HepG2 (cell line): ENCODE data around the gene CDC14B. TPM values are rescaled to one million over a fixed set of nuclear protein-coding genes. Genes with fewer than 3 reads are reported as not detected.

Source experiments
- ATF7-NPFF ChIP-seq: sonication (generic); formaldehyde crosslinking; IDR thresholded peaks from 2 replicates; pipeline ENCODE4 v1.8.1; 2023; ENCODE audit warnings: mild to moderate bottlenecking, low read depth, missing genetic modification reagents, moderate library complexity
- GLMP ChIP-seq: sonication (generic); formaldehyde crosslinking; IDR thresholded peaks from 2 replicates; pipeline ENCODE4 v1.9.0; 2021; ENCODE audit warnings: missing genetic modification reagents, mild to moderate bottlenecking, borderline replicate concordance
- MBD4 ChIP-seq: IDR thresholded peaks from 2 replicates; pipeline ENCODE4 v1.6.1; 2012; ENCODE audit warnings: low read length, inconsistent platforms, borderline replicate concordance
- NPAS2 ChIP-seq: sonication (generic); formaldehyde crosslinking; IDR thresholded peaks from 2 replicates; pipeline ENCODE4 v1.8.0; 2022; ENCODE audit warnings: mild to moderate bottlenecking, missing genetic modification reagents, borderline replicate concordance
- NR3C1 ChIP-seq: sonication (generic); formaldehyde crosslinking; IDR thresholded peaks from 2 replicates; pipeline ENCODE4 v1.4.0; 2020; ENCODE audit warnings: missing genetic modification reagents
- RARA ChIP-seq: IDR thresholded peaks from 2 replicates; pipeline ENCODE4 v1.6.1; 2016; ENCODE audit warnings: missing genetic modification reagents, missing compliant biosample characterization
- SNAI1 ChIP-seq: sonication (generic); formaldehyde crosslinking; IDR thresholded peaks from 2 replicates; pipeline ENCODE4 v1.5.0; 2020; ENCODE audit warnings: mild to moderate bottlenecking, missing genetic modification reagents, borderline replicate concordance
- ZNF318 ChIP-seq: sonication (generic); formaldehyde crosslinking; IDR thresholded peaks from 2 replicates; pipeline ENCODE4 v1.4.0; 2020; ENCODE audit warnings: mild to moderate bottlenecking, missing genetic modification reagents
- ZNF512B ChIP-seq: sonication (generic); formaldehyde crosslinking; IDR thresholded peaks from 2 replicates; pipeline ENCODE4 v1.5.1; 2020; ENCODE audit warnings: missing genetic modification reagents, mild to moderate bottlenecking, borderline replicate concordance
- ZNF558 ChIP-seq: sonication (generic); formaldehyde crosslinking; IDR thresholded peaks from 2 replicates; pipeline ENCODE4 v1.9.0; 2022; ENCODE audit warnings: mild to moderate bottlenecking, missing genetic modification reagents, borderline replicate concordance
- ZNF619 ChIP-seq: sonication (generic); formaldehyde crosslinking; IDR thresholded peaks from 2 replicates; pipeline ENCODE4 v1.4.0; 2020; ENCODE audit warnings: mild to moderate bottlenecking, missing genetic modification reagents
- ZNF766 ChIP-seq: sonication (generic); formaldehyde crosslinking; IDR thresholded peaks from 2 replicates; pipeline ENCODE4 v1.5.0; 2020; ENCODE audit warnings: missing genetic modification reagents, borderline replicate concordance
- polyA plus RNA-seq, 8 experiments: library from polyadenylated mRNA; depleted of rRNA in 3 of 8; stranded (reverse) in 7 of 8; unstranded in 1 of 8; fragments of >200 nt; fragmentation: Illumina TruSeq in 4 of 8; extraction: Trizol in 4 of 8; gene quantifications; 2 replicates each; pipeline versions ENCODE4 v1.2.1 to v1.2.3, GENCODE V29; 2011 to 2016; ENCODE audit warnings: low read depth in 4 of 8, missing spikeins in 1 of 8, mixed read lengths in 1 of 8; ENCODE audit not compliant: insufficient read depth in 1 of 8
- total RNA-seq, 5 experiments: library from RNA; depleted of rRNA; stranded (reverse); fragments of >200 nt; fragmentation: Illumina TruSeq; extraction: Trizol; gene quantifications; 2 replicates each; pipeline ENCODE4 v1.2.3, GENCODE V29; 2016; ENCODE audit warnings: low read depth in 1 of 5

CDC14B gene
- total and polyA plus RNA-seq, 2 of the 13 experiments (the other 11 are each of a cell fraction or from before 2014, with no cell fraction given): 25.8 to 33.3 TPM

GRCh38 chr9:96501633-96502538 lies 117.8 kb downstream of the CDC14B start (continued):
- no peak for TF ChIP-seq ZNF558 (CRISPR knock-in tag)
- TF ChIP-seq ZNF318 (CRISPR knock-in tag): no peak
- no peak for TF ChIP-seq NR3C1 (CRISPR knock-in tag)
- no peak for TF ChIP-seq MBD4
- no peak for TF ChIP-seq ZNF766 (CRISPR knock-in tag)
- TF ChIP-seq ZNF619 (CRISPR knock-in tag): no peak
- TF ChIP-seq ZNF512B (CRISPR knock-in tag): no peak
- TF ChIP-seq ATF7-NPFF (CRISPR knock-in tag): no peak
- no peak for TF ChIP-seq GLMP (CRISPR knock-in tag)
- no peak for TF ChIP-seq RARA (CRISPR knock-in tag)
- no peak for TF ChIP-seq NPAS2 (CRISPR knock-in tag)
- TF ChIP-seq SNAI1 (CRISPR knock-in tag): no peak
